Mesothelial cell of epicardium (in vitro differentiated cells): Measurements from ENCODE around the gene RIMKLB. TPM values are rescaled to one million over a fixed set of nuclear protein-coding genes. Genes with fewer than 3 reads are reported as not detected.

Experiments used
- DNase-seq, 2 experiments: peaks; one replicate each; pipeline ENCODE4 v3.0.0; 2021; ENCODE audit warnings: low spot score in 2 of 2; ENCODE audit not compliant: unreplicated experiment in 2 of 2
- H3K27ac Mint-ChIP-seq: 2 replicates; pipeline ENCODE4 v1.8.0; 2021; ENCODE audit warnings: mixed read lengths
- H3K27me3 Mint-ChIP-seq: 2 replicates; pipeline ENCODE4 v1.8.0; 2021; ENCODE audit warnings: low read depth, mixed read lengths
- H3K36me3 Mint-ChIP-seq: 2 replicates; pipeline ENCODE4 v1.8.0; 2021; ENCODE audit warnings: mixed read lengths
- H3K4me1 Mint-ChIP-seq: 2 replicates; pipeline ENCODE4 v1.8.0; 2021; ENCODE audit warnings: mixed read lengths
- H3K4me3 Mint-ChIP-seq: 2 replicates; pipeline ENCODE4 v1.8.0; 2021; ENCODE audit warnings: mild to moderate bottlenecking, moderate library complexity, mixed read lengths
- H3K9me3 Mint-ChIP-seq: 2 replicates; pipeline ENCODE4 v1.8.0; 2021; ENCODE audit warnings: mixed read lengths
- total RNA-seq: library from RNA; stranded (reverse); gene quantifications from 3 replicates; pipeline ENCODE4 v1.2.1, GENCODE V29; 2021
- TF ChIP-seq, protein P1 (sequence below): fragments of 200-600 bp; sonication (generic); IDR thresholded peaks from one replicate; pipeline ENCODE4 v1.5.0; 2021; ENCODE audit warnings: antibody characterized with exemption; ENCODE audit not compliant: unreplicated experiment

RIMKLB gene
- total RNA-seq, 1 donor from 2014 or later: 124 TPM

DNA sequence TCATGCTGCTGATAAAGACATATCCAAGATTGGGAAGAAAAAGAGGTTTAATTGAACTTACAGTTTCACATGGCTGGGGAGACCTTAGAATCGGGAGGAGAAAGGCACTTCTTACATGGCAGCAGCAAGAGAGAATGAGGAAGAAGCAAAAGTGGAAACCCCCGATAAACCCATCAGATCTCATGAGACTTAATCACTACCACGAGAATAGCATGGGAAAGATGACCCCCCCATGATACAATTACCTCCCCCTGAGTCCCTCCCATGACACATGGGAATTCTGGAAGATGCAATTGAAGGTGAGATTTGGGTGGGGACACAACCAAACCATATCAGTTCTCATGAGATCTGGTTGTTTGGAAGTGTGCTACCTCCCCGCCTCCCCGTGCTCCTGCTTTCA, 25.4 kb upstream of the RIMKLB start:
- Mint-ChIP-seq H3K4me3 (no peak overlapping the region), H3K9me3 (peaks cover 20% of the 10 kb centered on the region), H3K36me3 (no peaks in the 10 kb centered on the region), H3K27me3 (no peaks in the 10 kb centered on the region), H3K4me1 (peaks cover 14% of the 10 kb centered on the region), H3K27ac (no peak overlapping the region)
- DNase-seq: no peak
- TF ChIP-seq, protein P1, sequence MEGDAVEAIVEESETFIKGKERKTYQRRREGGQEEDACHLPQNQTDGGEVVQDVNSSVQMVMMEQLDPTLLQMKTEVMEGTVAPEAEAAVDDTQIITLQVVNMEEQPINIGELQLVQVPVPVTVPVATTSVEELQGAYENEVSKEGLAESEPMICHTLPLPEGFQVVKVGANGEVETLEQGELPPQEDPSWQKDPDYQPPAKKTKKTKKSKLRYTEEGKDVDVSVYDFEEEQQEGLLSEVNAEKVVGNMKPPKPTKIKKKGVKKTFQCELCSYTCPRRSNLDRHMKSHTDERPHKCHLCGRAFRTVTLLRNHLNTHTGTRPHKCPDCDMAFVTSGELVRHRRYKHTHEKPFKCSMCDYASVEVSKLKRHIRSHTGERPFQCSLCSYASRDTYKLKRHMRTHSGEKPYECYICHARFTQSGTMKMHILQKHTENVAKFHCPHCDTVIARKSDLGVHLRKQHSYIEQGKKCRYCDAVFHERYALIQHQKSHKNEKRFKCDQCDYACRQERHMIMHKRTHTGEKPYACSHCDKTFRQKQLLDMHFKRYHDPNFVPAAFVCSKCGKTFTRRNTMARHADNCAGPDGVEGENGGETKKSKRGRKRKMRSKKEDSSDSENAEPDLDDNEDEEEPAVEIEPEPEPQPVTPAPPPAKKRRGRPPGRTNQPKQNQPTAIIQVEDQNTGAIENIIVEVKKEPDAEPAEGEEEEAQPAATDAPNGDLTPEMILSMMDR: no peak

DNA sequence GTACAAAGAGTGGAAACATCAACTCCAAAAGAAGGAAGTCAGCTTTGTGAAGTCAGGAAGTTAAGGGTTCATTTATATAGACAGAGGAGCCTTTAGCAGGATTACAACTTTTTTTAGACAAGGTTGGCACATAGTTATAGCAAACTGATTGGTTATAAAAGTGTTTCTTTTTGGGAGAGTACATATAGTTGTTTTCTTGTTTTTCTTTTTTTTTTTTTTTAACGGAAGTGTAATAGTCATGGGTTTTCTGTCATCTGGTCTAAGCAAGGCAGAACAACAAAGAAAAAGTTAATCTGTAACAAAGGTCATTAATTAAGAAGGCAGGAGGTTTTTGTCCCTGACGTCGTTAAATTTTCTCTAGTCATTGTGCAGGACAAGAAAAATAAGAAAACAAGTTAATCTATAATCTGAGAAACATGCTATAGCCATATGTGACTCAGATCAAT, 22.2 kb upstream of the RIMKLB start:
- Mint-ChIP-seq H3K9me3 (peaks cover 10% of the 10 kb centered on the region), H3K4me1 (peaks cover 27% of the 10 kb centered on the region), H3K4me3 (no peak overlapping the region), H3K36me3 (no peaks in the 10 kb centered on the region), H3K27ac (peak overlapping the region; percentile 71), H3K27me3 (no peaks in the 10 kb centered on the region)
- TF ChIP-seq, protein P1: no peak
- DNase-seq: no peak

DNA sequence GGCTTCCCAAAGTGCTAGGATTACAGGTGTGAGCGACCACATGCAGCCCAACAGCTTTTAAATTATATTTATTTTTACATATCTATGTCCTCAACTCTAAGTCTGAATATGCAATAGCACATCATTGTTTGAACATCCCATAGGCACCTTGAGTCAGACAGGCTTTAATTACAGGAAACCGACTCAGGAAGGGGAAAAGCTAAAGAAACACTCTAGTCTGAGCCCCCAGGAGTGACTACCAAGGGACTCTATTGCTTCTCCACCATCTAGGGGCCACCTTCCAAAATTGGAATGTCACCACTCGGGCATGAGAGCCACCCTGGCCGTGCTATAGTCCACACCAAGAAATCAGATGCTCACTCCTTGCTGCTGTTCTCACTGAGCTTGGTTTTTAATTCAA, 21.1 kb upstream of the RIMKLB start:
- DNase-seq: no peak
- TF ChIP-seq, protein P1: no peak
- Mint-ChIP-seq H3K4me3 (no peak overlapping the region), H3K36me3 (no peaks in the 10 kb centered on the region), H3K27me3 (no peaks in the 10 kb centered on the region), H3K4me1 (peaks cover 36% of the 10 kb centered on the region), H3K9me3 (peaks cover 10% of the 10 kb centered on the region), H3K27ac (peak overlapping the region; percentile 16)

DNA sequence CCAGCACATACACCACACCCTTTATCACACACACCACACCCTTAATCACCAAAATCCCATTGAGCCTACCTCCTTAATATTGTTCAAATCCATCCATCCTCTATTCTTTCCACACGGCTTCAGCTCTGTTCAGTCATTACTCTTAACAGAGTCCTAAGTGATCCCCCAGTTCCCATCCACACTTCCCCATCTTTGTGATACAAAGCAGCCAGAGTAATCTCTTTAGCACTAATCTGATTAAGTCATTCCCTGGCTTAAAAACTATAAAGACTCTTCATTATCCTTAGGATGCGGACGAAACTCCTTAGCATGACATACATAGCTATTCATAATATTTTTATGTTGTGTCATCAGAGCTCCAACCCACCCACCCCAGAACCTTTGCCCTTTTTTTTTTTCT, 20.4 kb upstream of the RIMKLB start:
- TF ChIP-seq, protein P1: no peak
- H3K4me1 Mint-ChIP-seq: peaks cover 43% of the 10 kb centered on the region
- no peaks in the 10 kb centered on the region for H3K27me3 Mint-ChIP-seq
- DNase-seq: no peak
- peaks cover 4% of the 10 kb centered on the region for H3K9me3 Mint-ChIP-seq
- H3K36me3 Mint-ChIP-seq: no peaks in the 10 kb centered on the region
- peak overlapping the region; percentile 57 for H3K27ac Mint-ChIP-seq
- no peak overlapping the region for H3K4me3 Mint-ChIP-seq

DNA sequence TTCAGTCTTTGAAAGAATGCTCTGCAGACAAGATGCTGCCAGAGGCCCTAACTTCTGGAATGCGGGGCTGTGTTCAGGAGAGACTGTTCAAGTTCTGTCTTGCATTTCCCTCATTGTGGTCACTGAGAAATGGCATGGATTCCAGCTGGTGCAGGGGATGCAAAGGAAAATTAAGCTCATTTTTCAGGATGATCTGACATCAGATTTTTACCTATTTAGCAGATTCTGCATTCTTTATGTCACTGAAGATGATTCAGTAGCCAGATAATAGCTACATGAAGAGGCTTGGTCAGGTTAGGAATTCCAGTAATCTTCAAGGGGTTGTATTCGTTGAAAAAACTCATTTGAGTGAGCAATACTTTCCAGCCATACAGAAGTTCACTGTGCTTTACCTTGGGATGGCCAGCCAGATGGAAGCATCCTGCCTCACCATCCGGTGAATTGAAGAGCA, 19.1 kb upstream of the RIMKLB start:
- TF ChIP-seq, protein P1: no peak
- Mint-ChIP-seq H3K27ac (peak overlapping the region; percentile 99), H3K4me1 (peaks cover 46% of the 10 kb centered on the region), H3K4me3 (no peak overlapping the region), H3K36me3 (no peaks in the 10 kb centered on the region), H3K9me3 (no peaks in the 10 kb centered on the region), H3K27me3 (no peaks in the 10 kb centered on the region)
- DNase-seq: peak in 1 of 2 experiments; percentile 48

DNA sequence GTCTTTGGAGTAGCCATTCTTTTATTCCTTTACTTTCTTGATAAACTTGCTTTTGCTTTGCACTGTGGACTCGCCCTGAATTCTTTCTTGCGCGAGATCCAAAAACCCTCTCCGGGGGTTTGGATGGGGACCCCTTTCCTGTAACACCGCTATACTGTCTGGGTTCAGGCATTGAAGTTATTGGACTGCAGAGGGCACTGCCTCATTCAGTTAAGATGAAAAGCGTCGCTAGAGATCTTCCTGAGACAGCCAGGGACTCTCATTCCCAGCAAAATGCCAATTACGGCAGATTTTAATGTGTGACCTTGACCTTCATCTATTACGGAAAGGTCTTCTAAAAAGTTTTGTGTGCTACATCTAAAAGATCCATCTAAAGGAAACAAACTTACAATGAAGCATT, 17.3 kb upstream of the RIMKLB start:
- H3K27me3 Mint-ChIP-seq: no peaks in the 10 kb centered on the region
- peak overlapping the region; percentile 99 for H3K27ac Mint-ChIP-seq
- TF ChIP-seq, protein P1: no peak
- no peak overlapping the region for H3K4me3 Mint-ChIP-seq
- H3K36me3 Mint-ChIP-seq: peaks cover 5% of the 10 kb centered on the region
- peaks cover 4% of the 10 kb centered on the region for H3K9me3 Mint-ChIP-seq
- DNase-seq: no peak
- peaks cover 44% of the 10 kb centered on the region for H3K4me1 Mint-ChIP-seq
